DMS 273 treated with DMSO at 0.1 percent for 48 hours (cell line): ENCODE results near the gene LRCH3.
A peak's percentile ranks its signal among the peaks of the same experiment; 100 is the strongest.
"Not testable (repeated sequence)": the region's sequence is repeated elsewhere in the genome, so short reads cannot be mapped to it uniquely, and the experiment has no call there.

ENCODE experiments used
- DNase-seq: peaks from one replicate; lab custom pipeline; 2025; lab: John Stamatoyannopoulos, UW

The LRCH3 gene

GRCh38 chr3:197886052-197886451, 95.0 kb downstream of the LRCH3 start:
- DNase-seq = not testable (repeated sequence)

DNA sequence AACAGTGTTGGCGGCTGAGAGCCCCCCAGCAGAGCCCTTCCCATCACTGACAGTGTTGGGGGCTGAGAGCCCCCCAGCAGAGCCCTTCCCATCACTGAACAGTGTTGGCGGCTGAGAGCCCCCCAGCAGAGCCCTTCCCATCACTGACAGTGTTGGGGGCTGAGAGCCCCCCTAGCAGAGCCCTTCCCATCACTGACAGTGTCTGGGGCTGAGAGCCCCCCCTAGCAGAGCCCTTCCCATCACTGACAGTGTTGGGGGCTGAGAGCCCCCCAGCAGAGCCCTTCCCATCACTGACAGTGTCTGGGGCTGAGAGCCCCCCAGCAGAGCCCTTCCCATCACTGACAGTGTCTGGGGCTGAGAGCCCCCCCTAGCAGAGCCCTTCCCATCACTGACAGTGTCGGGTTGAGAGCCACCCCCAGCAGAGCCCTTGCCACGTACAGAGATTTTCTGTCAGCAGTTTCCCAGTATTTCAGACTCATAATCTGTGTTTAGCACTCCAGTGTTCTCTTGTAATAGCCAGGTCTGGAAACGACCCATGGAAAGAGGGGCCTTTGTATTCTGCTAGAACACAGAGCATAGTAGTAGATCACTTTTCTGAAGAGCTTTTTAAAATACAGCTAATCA, 96.5 kb downstream of the LRCH3 start:
- not testable (repeated sequence) for DNase-seq

DNA sequence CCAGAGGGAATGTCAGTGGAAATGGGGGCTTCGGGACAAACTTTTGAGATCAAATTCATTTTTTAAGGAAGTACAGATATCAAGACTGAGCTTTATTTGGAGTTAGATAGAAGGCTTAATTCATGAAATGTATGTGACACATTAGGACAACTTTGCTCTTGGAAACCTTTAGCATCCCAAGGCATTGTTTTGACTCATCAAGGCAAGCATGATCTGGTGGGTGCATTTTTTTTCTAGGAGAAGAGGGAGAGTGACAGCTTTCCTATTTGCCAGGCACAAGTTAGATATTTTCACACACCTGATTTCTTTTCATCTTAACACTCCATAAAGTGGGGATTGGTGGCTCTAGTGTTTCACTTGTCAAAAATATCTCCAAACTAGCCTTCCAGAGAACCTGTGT, 97.5 kb downstream of the LRCH3 start:
- DNase-seq = no peak

- no peak for DNase-seq
Observed at GRCh38 chr3:197889204-197889930, 98.3 kb downstream of the LRCH3 start.

- DNase-seq = no peak
Observed at GRCh38 chr3:197890693-197891092, 99.6 kb downstream of the LRCH3 start.

DNA sequence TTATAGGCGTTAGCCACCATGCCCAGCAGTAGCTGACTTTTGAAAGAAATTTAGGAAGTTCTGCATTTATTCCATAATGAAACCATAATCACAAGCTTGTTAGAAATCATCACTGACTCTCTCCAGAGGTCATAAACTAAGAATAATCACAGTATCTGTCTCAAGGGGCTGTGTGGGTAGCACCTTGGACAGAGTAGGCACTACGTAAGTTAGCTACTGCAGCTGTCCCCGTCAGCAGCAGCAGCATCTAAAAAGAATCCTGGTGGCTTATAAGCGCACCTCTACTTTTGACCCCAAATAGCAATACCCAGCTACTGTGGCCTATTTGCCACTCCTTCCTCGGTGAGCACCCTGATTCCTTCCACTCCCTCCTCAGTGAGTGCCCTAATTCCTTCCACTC, 101.1 kb downstream of the LRCH3 start:
- DNase-seq = no peak

GRCh38 chr3:197896421-197896820, 105.4 kb downstream of the LRCH3 start:
- no peak for DNase-seq

- DNase-seq = no peak
Observed at GRCh38 chr3:197899833-197900478, 108.9 kb downstream of the LRCH3 start.

GRCh38 chr3:197901626-197902025, 110.6 kb downstream of the LRCH3 start:
- no peak for DNase-seq

- DNase-seq = peak; percentile 40
Observed at GRCh38 chr3:197906023-197906849, 115.2 kb downstream of the LRCH3 start.

DNA sequence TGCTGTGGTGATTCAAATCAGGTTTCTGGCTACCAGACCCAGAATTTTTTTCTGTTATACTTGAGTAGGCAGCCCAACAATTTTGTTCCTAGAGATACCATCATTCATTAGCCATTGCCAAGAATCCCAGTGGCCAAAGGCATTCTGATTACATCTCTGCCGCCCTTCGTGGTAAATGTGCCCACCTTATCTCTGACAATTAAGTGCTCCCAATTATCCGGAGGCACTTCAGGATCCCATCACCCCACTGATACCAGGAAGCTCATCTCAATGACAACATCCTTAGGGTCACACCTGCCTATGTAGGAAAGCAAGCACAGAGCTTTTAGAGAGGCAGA, 115.8 kb downstream of the LRCH3 start:
- no peak for DNase-seq

DNA sequence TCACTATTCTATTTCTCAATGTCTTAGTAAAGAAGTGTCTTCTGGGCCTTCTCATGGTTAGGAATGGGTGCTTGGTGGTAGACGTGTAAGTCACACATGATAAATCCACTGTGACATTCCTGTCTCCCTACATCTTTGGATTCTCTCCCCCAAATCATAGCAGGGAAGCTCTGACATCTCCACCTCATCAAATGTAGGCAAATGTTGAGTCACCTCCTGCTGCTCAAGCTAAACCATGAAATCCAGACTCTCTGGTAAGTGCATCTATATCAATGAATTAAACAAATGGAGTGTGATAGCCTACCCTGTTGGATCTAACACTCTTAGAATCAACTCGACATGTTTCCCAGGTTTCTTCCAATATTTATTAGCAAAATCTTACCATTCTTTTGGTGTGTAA, 116.1 kb downstream of the LRCH3 start:
- DNase-seq = no peak

GRCh38 chr3:197908550-197908949, 117.5 kb downstream of the LRCH3 start:
- not testable (repeated sequence) for DNase-seq

GRCh38 chr3:197908957-197909701, 118.1 kb downstream of the LRCH3 start:
- DNase-seq = no peak

GRCh38 chr3:197912741-197913476, 121.9 kb downstream of the LRCH3 start:
- no peak for DNase-seq

- DNase-seq = no peak
Observed at GRCh38 chr3:197913641-197914380, 122.8 kb downstream of the LRCH3 start.

GRCh38 chr3:197921429-197922275, 130.6 kb downstream of the LRCH3 start:
- not testable (repeated sequence) for DNase-seq

GRCh38 chr3:197926418-197926817, 135.4 kb downstream of the LRCH3 start:
- DNase-seq = no peak

GRCh38 chr3:197927578-197927977, 136.5 kb downstream of the LRCH3 start:
- not testable (repeated sequence) for DNase-seq
